Karpas-422 (cell line): Measurements from ENCODE around the gene DCTD. TPM values are rescaled to one million over a fixed set of nuclear protein-coding genes. Genes with fewer than 3 reads are reported as not detected.

Source experiments
- DNase-seq: peaks from one replicate; pipeline ENCODE4 v3.0.0-alpha.2; 2015
- H2AFZ ChIP-seq: fragments of 200-600 bp; sonication (generic); 2 replicates; pipeline ENCODE4 v1.6.1; 2014; ENCODE audit warnings: antibody characterized with exemption, low read length, mixed read lengths
- H3K27ac ChIP-seq: fragments of 200-600 bp; sonication (generic); 2 replicates; pipeline ENCODE4 v1.5.1; 2014; ENCODE audit warnings: mild to moderate bottlenecking, low read length, moderate library complexity
- H3K27me3 ChIP-seq: fragments of 200-600 bp; sonication (generic); 2 replicates; pipeline ENCODE4 v1.6.1; 2014; ENCODE audit warnings: low read length, mixed read lengths
- H3K36me3 ChIP-seq: fragments of 200-600 bp; sonication (generic); 2 replicates; pipeline ENCODE4 v1.6.1; 2014; ENCODE audit warnings: low read length, mixed read lengths; ENCODE audit not compliant: insufficient read depth
- H3K4me1 ChIP-seq: fragments of 200-600 bp; sonication (generic); 2 replicates; pipeline ENCODE4 v1.6.1; 2014; ENCODE audit warnings: mild to moderate bottlenecking, low read length, mixed read lengths
- H3K4me2 ChIP-seq: fragments of 200-600 bp; sonication (generic); 2 replicates; pipeline ENCODE4 v1.6.1; 2014; ENCODE audit warnings: low read length, low read depth, mild to moderate bottlenecking; ENCODE audit not compliant: poor library complexity, severe bottlenecking
- H3K4me3 ChIP-seq: fragments of 200-600 bp; sonication (generic); 2 replicates; pipeline ENCODE4 v1.5.1; 2014; ENCODE audit warnings: mild to moderate bottlenecking, antibody characterized with exemption, low read length, mixed read lengths
- H3K79me2 ChIP-seq: fragments of 200-600 bp; sonication (generic); 2 replicates; pipeline ENCODE4 v1.6.1; 2014; ENCODE audit warnings: mild to moderate bottlenecking, low read length, mixed read lengths
- H3K9ac ChIP-seq: fragments of 200-600 bp; sonication (generic); 2 replicates; pipeline ENCODE4 v1.6.0; 2014; ENCODE audit warnings: low read length
- H3K9me2 ChIP-seq: fragments of 200-600 bp; sonication (generic), shearing (Covaris generic); replicated peaks from 2 replicates; pipeline ENCODE4 v1.6.0; 2014; ENCODE audit warnings: mild to moderate bottlenecking, low read length, moderate library complexity; ENCODE audit not compliant: insufficient read depth
- H3K9me3 ChIP-seq: fragments of 300-700, 200-600 bp; sonication (generic); 2 replicates; pipeline ENCODE4 v1.6.1; 2014; ENCODE audit warnings: low read length, mixed read lengths
- H4K20me1 ChIP-seq: fragments of 200-600 bp; sonication (generic); 2 replicates; pipeline ENCODE4 v1.6.1; 2014; ENCODE audit warnings: mild to moderate bottlenecking, antibody characterized with exemption, low read length, low read depth; ENCODE audit not compliant: insufficient read depth
- total RNA-seq: library from RNA; depleted of rRNA; stranded (reverse); fragments of >200 nt; shearing (Covaris generic); gene quantifications from 2 replicates; pipeline ENCODE4 v1.2.3, GENCODE V29; 2014; ENCODE audit warnings: low replicate concordance

Gene DCTD
- total RNA-seq, 1 experiment from 2014 or later, result 12.1 TPM

GRCh38 chr4:182858711-182859110 lies 58.5 kb downstream of the DCTD start:
- H3K9me2 ChIP-seq, result no peaks in the 10 kb centered on the region
- no peak overlapping the region for H3K4me3 ChIP-seq
- no peaks in the 10 kb centered on the region for H3K36me3 ChIP-seq
- H3K4me1 ChIP-seq, result no peaks in the 10 kb centered on the region
- no peaks in the 10 kb centered on the region for H3K9me3 ChIP-seq
- H3K4me2 ChIP-seq, result no peak overlapping the region
- DNase-seq, result no peak
- no peak overlapping the region for H2AFZ ChIP-seq
- no peaks in the 10 kb centered on the region for H3K79me2 ChIP-seq
- H3K27ac ChIP-seq, result no peak overlapping the region
- H3K27me3 ChIP-seq, result no peaks in the 10 kb centered on the region
- H3K9ac ChIP-seq, result no peak overlapping the region
- H4K20me1 ChIP-seq, result no peaks in the 10 kb centered on the region

DNA sequence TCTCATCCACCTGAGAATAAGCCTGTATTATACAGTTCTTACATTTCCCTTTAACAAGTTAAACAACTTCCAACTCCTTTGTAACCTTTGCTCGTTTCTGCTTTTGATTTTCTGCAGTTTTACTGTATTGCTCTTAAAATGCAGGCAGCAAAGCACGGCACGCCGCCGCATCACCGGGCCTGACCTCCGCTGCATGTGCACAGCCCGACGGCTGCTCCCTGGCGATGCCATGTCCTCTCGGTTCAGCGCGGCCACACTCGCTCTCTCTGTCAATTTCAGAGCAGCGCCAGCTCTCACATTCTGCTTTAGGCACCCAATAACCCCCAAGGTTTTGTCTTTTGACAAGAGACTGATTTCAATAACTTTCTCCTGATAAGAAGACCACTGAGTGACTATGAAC lies 60.3 kb downstream of the DCTD start:
- Histone ChIP-seq H3K36me3 (no peaks in the 10 kb centered on the region), H4K20me1 (no peaks in the 10 kb centered on the region), H2AFZ (no peak overlapping the region), H3K27me3 (no peaks in the 10 kb centered on the region), H3K4me3 (no peak overlapping the region), H3K9me3 (no peaks in the 10 kb centered on the region), H3K4me1 (no peaks in the 10 kb centered on the region), H3K27ac (no peak overlapping the region), H3K9ac (no peak overlapping the region), H3K9me2 (no peaks in the 10 kb centered on the region), H3K79me2 (no peaks in the 10 kb centered on the region), H3K4me2 (no peak overlapping the region)
- DNase-seq, result no peak

DNA sequence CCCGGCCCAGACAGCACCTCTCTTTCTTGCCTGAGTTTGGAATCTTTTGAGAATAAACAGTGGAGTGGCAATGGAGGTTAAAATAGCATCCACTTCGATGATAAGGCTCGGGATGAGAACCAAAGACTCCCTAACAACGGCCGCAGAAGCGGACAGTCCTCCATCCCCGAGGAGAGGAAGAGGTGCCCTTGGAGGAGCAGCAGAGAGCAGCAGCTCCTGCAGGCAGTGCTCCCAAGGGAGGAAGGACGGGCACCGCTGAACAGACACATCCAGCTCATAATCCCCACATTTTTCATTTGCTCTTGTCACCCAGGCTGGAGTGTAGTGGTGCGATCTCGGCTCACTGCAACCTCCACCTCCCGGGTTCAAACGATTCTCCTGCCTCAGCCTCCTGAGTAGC lies 61.3 kb downstream of the DCTD start:
- H3K9me3 ChIP-seq, result no peaks in the 10 kb centered on the region
- DNase-seq, result no peak
- no peak overlapping the region for H3K27ac ChIP-seq
- H3K36me3 ChIP-seq, result no peaks in the 10 kb centered on the region
- H3K4me3 ChIP-seq, result no peak overlapping the region
- no peaks in the 10 kb centered on the region for H4K20me1 ChIP-seq
- H2AFZ ChIP-seq, result no peak overlapping the region
- H3K4me2 ChIP-seq, result no peak overlapping the region
- no peaks in the 10 kb centered on the region for H3K9me2 ChIP-seq
- H3K4me1 ChIP-seq, result no peaks in the 10 kb centered on the region
- H3K27me3 ChIP-seq, result no peaks in the 10 kb centered on the region
- no peak overlapping the region for H3K9ac ChIP-seq
- no peaks in the 10 kb centered on the region for H3K79me2 ChIP-seq

- Histone ChIP-seq H3K9me3 (no peaks in the 10 kb centered on the region), H3K9ac (no peak overlapping the region), H3K4me2 (no peak overlapping the region), H3K27me3 (no peaks in the 10 kb centered on the region), H3K36me3 (no peaks in the 10 kb centered on the region), H3K4me1 (no peaks in the 10 kb centered on the region), H2AFZ (no peak overlapping the region), H3K79me2 (no peaks in the 10 kb centered on the region), H3K4me3 (no peak overlapping the region), H3K27ac (no peak overlapping the region), H4K20me1 (no peaks in the 10 kb centered on the region), H3K9me2 (no peaks in the 10 kb centered on the region)
- DNase-seq, result no peak
Observed at GRCh38 chr4:182855312-182855711, 61.9 kb downstream of the DCTD start.

DNA sequence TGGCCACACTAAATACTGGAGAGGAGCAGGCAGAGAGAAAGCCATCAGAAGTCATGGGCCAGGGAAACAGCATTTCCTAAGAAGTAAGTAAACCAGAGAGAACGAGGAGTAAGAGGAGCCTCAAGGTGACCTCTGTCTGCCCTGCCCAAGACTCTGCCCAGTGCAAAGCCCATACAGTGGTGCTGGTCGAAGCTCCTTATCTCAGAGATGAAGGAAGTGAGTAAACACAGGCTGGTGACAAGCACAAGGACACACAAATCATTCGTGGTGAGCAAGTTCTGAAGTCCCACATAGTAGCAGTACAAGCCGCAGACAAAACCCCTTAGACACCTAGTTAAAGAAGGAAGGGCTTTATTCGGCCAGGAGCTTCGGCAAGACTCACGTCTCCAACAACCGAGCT lies 62.7 kb downstream of the DCTD start:
- no peak overlapping the region for H3K27ac ChIP-seq
- no peaks in the 10 kb centered on the region for H3K9me2 ChIP-seq
- no peak overlapping the region for H3K4me2 ChIP-seq
- H3K4me3 ChIP-seq, result no peak overlapping the region
- H3K9me3 ChIP-seq, result no peaks in the 10 kb centered on the region
- H4K20me1 ChIP-seq, result no peaks in the 10 kb centered on the region
- H3K27me3 ChIP-seq, result no peaks in the 10 kb centered on the region
- H3K79me2 ChIP-seq, result no peaks in the 10 kb centered on the region
- no peak overlapping the region for H2AFZ ChIP-seq
- no peaks in the 10 kb centered on the region for H3K4me1 ChIP-seq
- H3K9ac ChIP-seq, result no peak overlapping the region
- no peaks in the 10 kb centered on the region for H3K36me3 ChIP-seq
- no peak for DNase-seq

DNA sequence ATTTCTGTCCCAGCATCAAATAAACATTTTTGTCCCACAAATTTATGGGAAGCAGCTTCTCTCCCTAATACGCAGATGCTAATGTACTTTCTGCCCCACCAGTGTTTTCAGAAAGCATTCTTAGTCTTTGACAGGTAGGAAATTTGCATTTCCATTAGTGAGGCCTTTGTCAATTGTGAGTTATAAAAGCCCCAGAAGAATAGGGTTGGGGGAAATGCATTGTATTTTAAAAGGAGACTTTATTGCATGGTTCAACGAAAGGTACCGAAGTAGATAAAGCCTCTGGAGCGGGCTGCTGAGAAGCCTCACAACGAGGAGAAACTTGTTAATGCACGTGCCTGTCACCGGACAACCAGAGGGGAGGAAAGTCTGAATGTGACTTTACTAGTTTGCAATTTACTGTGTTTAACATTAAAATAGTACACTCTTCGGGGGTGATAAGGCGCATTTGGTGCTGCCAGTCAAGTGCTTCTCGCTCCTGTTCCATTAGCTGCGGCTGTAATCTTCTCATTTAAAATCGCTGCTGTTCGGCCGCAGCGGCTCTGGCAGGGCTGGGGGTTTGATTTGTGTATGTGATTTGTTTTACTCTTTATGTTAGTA lies 63.4 kb downstream of the DCTD start:
- Histone ChIP-seq H3K4me2 (no peak overlapping the region), H3K4me3 (no peak overlapping the region), H3K27ac (no peak overlapping the region), H3K4me1 (no peaks in the 10 kb centered on the region), H3K9me2 (no peaks in the 10 kb centered on the region), H3K9me3 (no peaks in the 10 kb centered on the region), H3K36me3 (no peaks in the 10 kb centered on the region), H3K9ac (no peak overlapping the region), H3K79me2 (no peaks in the 10 kb centered on the region), H4K20me1 (no peaks in the 10 kb centered on the region), H3K27me3 (no peaks in the 10 kb centered on the region), H2AFZ (no peak overlapping the region)
- no peak for DNase-seq

GRCh38 chr4:182848685-182849084 lies 68.5 kb downstream of the DCTD start:
- no peaks in the 10 kb centered on the region for H4K20me1 ChIP-seq
- no peaks in the 10 kb centered on the region for H3K27me3 ChIP-seq

GRCh38 chr4:182847576-182848450 lies 69.4 kb downstream of the DCTD start:
- H3K9ac ChIP-seq, result no peak overlapping the region
- DNase-seq, result no peak
- no peaks in the 10 kb centered on the region for H4K20me1 ChIP-seq
- H3K4me1 ChIP-seq, result no peaks in the 10 kb centered on the region
- H3K79me2 ChIP-seq, result no peaks in the 10 kb centered on the region
- no peak overlapping the region for H2AFZ ChIP-seq
- H3K9me2 ChIP-seq, result no peaks in the 10 kb centered on the region
- H3K4me3 ChIP-seq, result no peak overlapping the region
- H3K36me3 ChIP-seq, result no peaks in the 10 kb centered on the region
- H3K9me3 ChIP-seq, result no peaks in the 10 kb centered on the region
- no peak overlapping the region for H3K4me2 ChIP-seq
- H3K27ac ChIP-seq, result no peak overlapping the region
- H3K27me3 ChIP-seq, result no peaks in the 10 kb centered on the region

More at GRCh38 chr4:182848685-182849084, 68.5 kb downstream of the DCTD start:
- Histone ChIP-seq H3K9me2 (no peaks in the 10 kb centered on the region), H3K27ac (no peak overlapping the region), H3K4me2 (no peak overlapping the region), H3K9me3 (no peaks in the 10 kb centered on the region), H3K4me1 (no peaks in the 10 kb centered on the region), H3K79me2 (no peaks in the 10 kb centered on the region), H2AFZ (no peak overlapping the region), H3K4me3 (no peak overlapping the region), H3K9ac (no peak overlapping the region), H3K36me3 (no peaks in the 10 kb centered on the region)
- no peak for DNase-seq
